A204.1 (cell line): ENCODE results near the gene SLC35F3.
"Not testable (repeated sequence)": the region's sequence is repeated elsewhere in the genome, so short reads cannot be mapped to it uniquely, and the experiment has no call there.

ENCODE experiments used
- FAIRE-seq: peaks from 2 replicates; lab custom pipeline; 2012; peaks lifted over from hg19 to GRCh38; lab: Jason Lieb, UNC

Gene SLC35F3

DNA sequence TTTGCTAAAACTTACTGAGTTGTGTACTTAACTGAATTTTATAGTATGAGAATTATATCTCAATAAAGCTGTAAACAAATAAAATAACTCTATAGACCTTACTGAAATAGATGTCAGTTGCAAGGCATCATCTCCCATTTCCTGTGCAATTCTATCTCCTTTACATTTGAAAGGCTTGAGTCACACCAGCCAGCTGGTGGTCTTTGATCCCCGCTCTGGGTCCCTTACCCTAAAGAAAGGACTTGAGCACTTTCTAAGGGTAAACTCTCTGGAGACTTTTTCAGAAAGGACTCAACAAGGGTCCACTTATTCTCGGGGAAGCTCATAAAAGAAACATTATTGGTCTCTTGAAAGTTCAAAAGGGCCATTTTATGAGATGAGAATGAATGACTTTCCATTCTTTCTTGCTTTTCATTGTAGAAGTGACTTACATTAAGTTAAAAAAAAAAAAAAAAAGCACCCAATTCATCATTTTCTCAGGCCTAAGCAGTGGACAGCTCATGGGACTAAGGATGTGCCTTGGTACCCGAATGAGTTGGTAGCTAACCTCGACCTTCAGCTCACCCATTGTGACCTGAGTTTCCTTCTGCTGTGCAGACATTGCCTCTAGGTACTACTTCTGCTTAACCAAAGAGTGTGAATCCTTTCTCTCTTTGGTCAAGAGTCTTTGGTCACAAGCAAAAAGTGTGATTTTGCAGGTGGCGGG lies 321.8 kb downstream of the SLC35F3 start:
- no peak for FAIRE-seq

GRCh38 chr1:234226819-234227165 lies 322.3 kb downstream of the SLC35F3 start:
- FAIRE-seq: no peak

GRCh38 chr1:234229581-234230387 lies 325.3 kb downstream of the SLC35F3 start:
- FAIRE-seq: no peak

GRCh38 chr1:234230414-234230862 lies 326.0 kb downstream of the SLC35F3 start:
- FAIRE-seq: no peak

GRCh38 chr1:234231061-234231892 lies 326.8 kb downstream of the SLC35F3 start:
- no peak for FAIRE-seq

- FAIRE-seq: no peak
These were observed 327.4 kb downstream of the SLC35F3 start for GRCh38 chr1:234231893-234232276.

- FAIRE-seq: no peak
These were observed 329.7 kb downstream of the SLC35F3 start for GRCh38 chr1:234234199-234234598.

DNA sequence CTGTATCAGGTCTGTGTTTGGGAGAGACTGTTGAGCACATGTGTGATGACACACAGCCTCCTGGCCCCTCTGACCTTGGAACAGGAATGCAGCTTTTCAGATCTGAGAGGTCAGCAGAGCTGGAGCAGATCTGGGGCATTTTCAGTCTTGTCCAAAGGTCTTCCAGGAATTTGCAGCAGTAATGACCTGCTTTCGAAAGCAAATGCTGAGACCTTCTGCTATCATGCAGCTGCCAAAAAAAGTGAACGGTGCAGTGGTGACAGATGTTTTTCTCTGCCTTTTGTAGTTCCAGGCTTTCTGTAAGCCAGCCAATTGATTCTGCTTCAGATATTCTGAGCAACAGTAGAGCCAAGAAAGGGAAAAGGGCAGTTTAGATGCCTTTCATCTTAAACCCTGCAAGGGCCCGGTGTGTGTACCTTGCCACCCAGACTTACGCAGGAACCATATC lies 331.0 kb downstream of the SLC35F3 start:
- FAIRE-seq: no peak

DNA sequence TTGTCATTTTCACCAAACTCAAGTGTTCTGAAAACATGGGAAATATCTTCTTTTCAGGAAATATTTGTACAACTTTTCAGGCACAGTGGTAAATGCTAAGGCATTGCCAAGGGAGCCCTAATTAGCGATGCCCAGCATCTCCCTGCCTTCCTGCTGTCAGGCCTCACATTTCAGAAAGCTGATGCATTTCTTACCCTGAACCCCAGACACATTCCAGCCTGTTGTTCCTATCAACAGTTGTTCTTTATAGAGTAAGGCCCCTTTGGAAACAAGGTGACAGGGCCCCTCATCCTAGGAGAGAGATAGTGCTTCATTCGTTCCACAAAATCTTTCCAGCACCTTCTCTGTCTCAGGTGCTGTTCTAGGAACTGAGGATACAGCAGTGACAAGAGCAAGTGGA lies 332.9 kb downstream of the SLC35F3 start:
- FAIRE-seq: no peak

DNA sequence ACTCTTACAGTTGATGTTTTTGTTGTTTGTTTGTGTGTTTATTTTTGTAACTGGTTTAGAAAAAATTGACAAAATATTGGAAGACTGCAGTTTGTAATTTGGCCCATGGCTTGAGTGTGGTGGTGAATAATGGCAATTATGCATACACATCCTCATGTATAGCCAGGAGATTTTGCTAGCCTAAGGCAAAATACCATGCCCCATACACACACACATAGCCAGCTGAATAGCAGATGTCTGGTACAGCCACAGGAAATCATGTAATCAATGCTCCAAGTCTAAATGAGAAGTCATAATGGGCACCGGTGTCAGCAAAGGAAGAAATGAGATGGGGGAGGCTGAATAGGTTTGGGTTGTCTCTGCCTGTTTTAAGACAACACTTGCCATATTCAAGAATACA lies 333.6 kb downstream of the SLC35F3 start:
- FAIRE-seq: no peak

GRCh38 chr1:234239515-234239914 lies 335.0 kb downstream of the SLC35F3 start:
- FAIRE-seq: no peak

- no peak for FAIRE-seq
These were observed 335.5 kb downstream of the SLC35F3 start for GRCh38 chr1:234239936-234240335.

DNA sequence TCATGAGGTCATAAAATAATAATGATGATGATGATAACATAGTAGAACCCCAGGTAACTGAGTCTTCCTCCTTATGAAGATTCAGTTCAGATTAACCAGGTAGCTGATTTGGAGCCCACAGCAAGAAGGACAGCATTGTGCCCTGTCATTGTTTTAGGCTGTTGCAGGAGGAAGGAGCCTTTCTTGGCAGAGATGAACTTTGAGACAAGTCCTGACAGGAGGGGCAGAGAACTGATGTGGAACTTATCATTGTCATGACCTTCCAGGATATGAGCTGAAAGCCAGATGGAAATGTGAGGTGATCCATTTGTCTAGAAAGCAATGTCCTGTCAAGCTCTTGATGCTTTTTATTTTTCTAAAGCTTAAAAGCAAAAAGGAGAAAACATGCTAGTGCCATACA lies 336.2 kb downstream of the SLC35F3 start:
- no peak for FAIRE-seq

DNA sequence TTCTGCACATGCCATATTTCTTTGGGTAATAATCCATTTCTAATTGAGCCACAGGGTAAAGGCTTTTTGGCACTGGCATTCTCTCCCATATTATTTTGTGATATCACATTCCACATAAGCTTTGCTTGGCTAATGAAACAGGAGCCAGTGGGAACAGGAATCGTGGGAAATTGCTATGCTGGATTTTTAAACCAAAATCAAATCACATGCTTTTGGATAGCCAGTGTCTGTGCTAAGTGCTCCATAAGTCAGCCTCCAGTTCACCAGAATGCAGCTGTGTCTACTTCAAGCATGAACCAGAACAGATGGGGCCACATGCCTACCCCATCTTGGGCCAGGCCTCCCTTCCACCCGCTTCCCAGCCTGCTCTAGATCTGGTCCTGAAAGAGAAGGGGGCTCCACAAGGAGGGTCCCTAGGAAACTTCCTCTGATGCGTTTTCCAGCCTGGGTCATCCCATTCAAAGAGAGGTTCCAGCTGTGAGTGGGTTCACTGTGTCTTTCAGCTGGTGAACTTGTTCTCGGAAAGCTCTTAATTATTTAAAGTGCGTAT lies 337.5 kb downstream of the SLC35F3 start:
- FAIRE-seq: no peak

DNA sequence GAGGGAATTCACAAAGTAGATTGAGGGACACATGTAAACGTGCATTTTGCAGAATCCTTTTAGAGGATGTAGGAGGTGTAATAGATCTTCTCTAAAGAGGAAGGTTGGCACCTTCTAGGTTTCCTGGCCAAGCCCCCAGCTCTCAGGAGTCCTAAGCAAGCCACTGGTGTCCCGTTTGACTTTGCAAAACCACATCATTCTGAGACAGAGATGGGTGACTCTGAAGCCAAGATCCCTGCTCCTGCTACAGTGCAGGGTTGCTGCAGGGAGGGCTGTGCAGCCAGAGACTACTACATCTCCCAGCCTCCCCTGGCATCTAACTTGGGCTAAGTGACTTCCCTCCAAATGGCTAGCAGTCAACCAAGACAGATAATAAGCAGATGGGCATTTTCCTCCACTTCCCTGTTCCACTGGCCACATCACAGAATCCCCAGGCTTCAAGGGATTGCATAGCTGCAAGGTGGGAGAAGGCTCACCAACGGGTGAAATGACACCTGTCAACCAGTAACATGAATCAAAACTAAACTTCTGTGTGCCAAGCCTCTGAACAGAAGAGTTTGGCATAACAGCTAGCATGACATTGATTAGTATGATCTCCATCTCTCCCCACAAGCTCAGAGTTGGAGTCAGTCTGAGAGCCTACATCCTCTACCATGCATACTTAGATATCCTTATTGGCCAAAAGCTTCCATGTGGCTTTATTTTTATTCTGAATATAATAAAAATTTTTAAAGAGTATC lies 339.2 kb downstream of the SLC35F3 start:
- FAIRE-seq: no peak

- no peak for FAIRE-seq
These were observed 340.0 kb downstream of the SLC35F3 start for GRCh38 chr1:234244482-234244881.

DNA sequence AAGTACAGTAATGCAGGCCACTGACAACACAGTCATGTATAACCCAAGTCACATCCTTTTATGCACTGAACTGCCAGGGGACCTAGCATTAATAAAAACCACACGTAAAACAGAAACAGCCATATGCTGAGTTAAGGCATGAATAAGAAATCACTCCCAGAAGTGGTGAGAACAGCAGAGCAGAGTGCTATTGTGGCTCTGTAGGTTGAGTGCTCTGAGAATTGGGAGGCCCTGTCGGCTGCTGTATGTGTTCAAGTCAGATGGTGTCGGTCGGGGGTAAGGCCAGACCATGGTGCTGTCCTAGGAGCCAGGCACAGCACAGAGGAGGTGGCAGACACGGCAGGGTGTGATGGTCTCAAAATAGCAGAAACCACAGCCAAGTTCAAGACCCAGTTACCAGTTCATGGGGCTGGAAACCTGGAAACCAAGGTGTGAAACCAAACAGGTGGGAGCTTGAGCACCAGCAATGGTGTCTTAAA lies 342.2 kb downstream of the SLC35F3 start:
- no peak for FAIRE-seq

DNA sequence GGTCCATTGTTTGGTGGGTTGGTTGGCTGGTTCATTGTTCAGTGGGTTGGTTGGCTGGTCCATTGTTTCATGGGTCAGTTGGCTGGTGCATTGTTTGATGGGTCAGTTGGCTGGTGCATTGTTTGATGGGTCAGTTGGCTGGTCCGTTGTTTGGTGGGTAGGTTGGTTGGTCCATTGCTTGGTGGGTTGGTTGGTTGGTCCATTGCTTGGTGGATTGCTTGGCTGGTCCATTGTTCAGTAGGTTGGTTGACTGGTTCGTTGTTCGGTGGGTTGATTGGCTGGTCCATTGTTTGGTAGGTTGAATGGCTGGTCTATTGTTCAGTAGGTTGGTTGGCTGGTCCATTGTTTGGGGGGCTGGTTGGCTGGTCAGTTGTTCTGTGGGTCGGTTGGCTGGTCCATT lies 343.3 kb downstream of the SLC35F3 start:
- FAIRE-seq: not testable (repeated sequence)

GRCh38 chr1:234250747-234251146 lies 346.3 kb downstream of the SLC35F3 start:
- FAIRE-seq: no peak

DNA sequence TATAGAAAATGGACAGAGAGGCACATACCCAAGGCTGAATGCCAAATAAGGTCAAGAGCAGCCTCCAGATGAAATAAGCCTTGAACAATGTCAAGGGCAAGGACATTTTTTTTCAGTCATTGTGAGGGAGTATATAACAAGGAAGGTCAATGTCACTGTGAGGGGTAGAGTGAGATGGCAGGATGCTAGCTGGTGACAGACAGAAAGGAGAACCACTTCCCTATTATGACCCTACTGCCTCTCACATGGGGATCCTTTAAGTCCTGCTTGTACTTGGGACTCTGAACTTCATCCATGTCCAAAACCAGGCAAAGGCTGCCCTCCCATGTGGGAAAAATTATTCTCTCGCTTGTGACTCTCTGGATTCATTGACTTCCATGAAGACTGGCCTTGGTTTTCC lies 349.3 kb downstream of the SLC35F3 start:
- FAIRE-seq: no peak

- no peak for FAIRE-seq
These were observed 351.9 kb downstream of the SLC35F3 start for GRCh38 chr1:234256359-234256758.

GRCh38 chr1:234258071-234258470 lies 353.6 kb downstream of the SLC35F3 start:
- FAIRE-seq: no peak
